Neural progenitor cell (in vitro differentiated cells): ENCODE measurements around the gene MEFV. TPM values are rescaled to one million over a fixed set of nuclear protein-coding genes. Genes with fewer than 3 reads are reported as not detected.
A peak's percentile ranks its signal among the peaks of the same experiment; 100 is the strongest.
"Not testable (repeated sequence)": the region's sequence is repeated elsewhere in the genome, so short reads cannot be mapped to it uniquely, and the experiment has no call there.

Experiments used
- DNase-seq: peaks from one replicate; pipeline ENCODE4 v3.0.0-alpha.2; 2016; ENCODE audit warnings: low spot score
- H2AFZ ChIP-seq: fragments of 200-600 bp; sonication (generic); replicated peaks from 2 replicates; pipeline ENCODE4 v1.6.1; 2016; ENCODE audit warnings: antibody characterized with exemption
- H3F3A ChIP-seq: fragments of 200-600 bp; sonication (generic); 2 replicates; pipeline ENCODE4 v1.6.1; 2016; ENCODE audit warnings: antibody characterized with exemption, low read depth
- H3K27ac ChIP-seq: fragments of 200-600 bp; sonication (generic); 2 replicates; pipeline ENCODE4 v1.5.1; 2016; ENCODE audit warnings: mild to moderate bottlenecking
- H3K27me3 ChIP-seq: fragments of 200-600 bp; sonication (generic); 2 replicates; pipeline ENCODE4 v1.6.1; 2016; ENCODE audit warnings: mild to moderate bottlenecking, moderate library complexity
- H3K36me3 ChIP-seq: fragments of 200-600 bp; sonication (generic); 2 replicates; pipeline ENCODE4 v1.5.1; 2016
- H3K4me1 ChIP-seq: fragments of 200-600 bp; sonication (generic); 2 replicates; pipeline ENCODE4 v1.6.1; 2016; ENCODE audit warnings: mixed run types
- H3K4me2 ChIP-seq: fragments of 200-600 bp; sonication (generic); 2 replicates; pipeline ENCODE4 v1.6.1; 2016
- H3K4me3 ChIP-seq: fragments of 200-600 bp; sonication (generic); 2 replicates; pipeline ENCODE4 v1.5.1; 2016
- H3K79me2 ChIP-seq: fragments of 200-600 bp; sonication (generic); 2 replicates; pipeline ENCODE4 v1.6.1; 2016; ENCODE audit warnings: low read depth
- H3K9ac ChIP-seq: fragments of 200-600 bp; sonication (generic); 2 replicates; pipeline ENCODE4 v1.6.1; 2016
- H3K9me3 ChIP-seq: fragments of 200-600 bp; sonication (generic); 2 replicates; pipeline ENCODE4 v1.5.1; 2016; ENCODE audit warnings: low read depth
- H4K20me1 ChIP-seq: fragments of 200-600 bp; sonication (generic); 2 replicates; pipeline ENCODE4 v1.6.1; 2016; ENCODE audit warnings: low read depth
- H3K27ac Mint-ChIP-seq: 3 replicates; pipeline ENCODE4 v1.8.0; 2021; ENCODE audit warnings: mixed read lengths
- H3K27me3 Mint-ChIP-seq: 2 replicates; pipeline ENCODE4 v1.8.0; 2022; ENCODE audit warnings: low read depth, mild to moderate bottlenecking, inconsistent platforms, moderate library complexity, mixed read lengths; ENCODE audit not compliant: insufficient read depth
- H3K36me3 Mint-ChIP-seq: 3 replicates; pipeline ENCODE4 v1.8.0; 2021; ENCODE audit warnings: mixed read lengths
- H3K4me1 Mint-ChIP-seq: 3 replicates; pipeline ENCODE4 v1.8.0; 2021; ENCODE audit warnings: mixed read lengths
- H3K4me3 Mint-ChIP-seq: 3 replicates; pipeline ENCODE4 v1.8.0; 2021; ENCODE audit warnings: mild to moderate bottlenecking, moderate library complexity, mixed read lengths
- H3K9me3 Mint-ChIP-seq: 3 replicates; pipeline ENCODE4 v1.8.0; 2020; ENCODE audit warnings: mixed read lengths
- CTCF ChIP-seq: fragments of 200-600 bp; sonication (generic); IDR thresholded peaks from 2 replicates; pipeline ENCODE4 v1.5.1; 2017; ENCODE audit warnings: antibody characterized with exemption, mild to moderate bottlenecking
- EZH2 ChIP-seq: fragments of 200-600 bp; sonication (generic); IDR thresholded peaks from 2 replicates; pipeline ENCODE4 v1.6.1; 2017; ENCODE audit warnings: antibody characterized with exemption, mild to moderate bottlenecking, moderate library complexity
- EZH2phosphoT487 ChIP-seq: fragments of 200-600 bp; sonication (generic); IDR thresholded peaks from 2 replicates; pipeline ENCODE4 v1.6.1; 2017; ENCODE audit warnings: antibody characterized with exemption
- total RNA-seq: library from RNA; depleted of rRNA; stranded (reverse); fragments of >200 nt; gene quantifications from 2 replicates; pipeline ENCODE4 v1.2.3, GENCODE V29; 2015; ENCODE audit warnings: low replicate concordance

Gene MEFV
- total RNA-seq, 1 donor from 2014 or later: not detected

- H3K9me3 Mint-ChIP-seq: peaks cover 4% of the 10 kb centered on the region
- no peaks in the 10 kb centered on the region for H3K36me3 ChIP-seq
- no peak overlapping the region for H3K27ac Mint-ChIP-seq
- H3K4me1 ChIP-seq: no peaks in the 10 kb centered on the region
- no peak overlapping the region for H3K9ac ChIP-seq
- H3K36me3 Mint-ChIP-seq: no peaks in the 10 kb centered on the region
- no peak overlapping the region for H3K4me3 ChIP-seq
- H3K4me2 ChIP-seq: no peak overlapping the region
- no peak overlapping the region for H3K27ac ChIP-seq
- no peaks in the 10 kb centered on the region for H3K79me2 ChIP-seq
- H3K4me1 Mint-ChIP-seq: no peaks in the 10 kb centered on the region
- no peak overlapping the region for H3K4me3 Mint-ChIP-seq
- no peaks in the 10 kb centered on the region for H4K20me1 ChIP-seq
- no peak overlapping the region for H2AFZ ChIP-seq
- no peaks in the 10 kb centered on the region for H3F3A ChIP-seq
- H3K9me3 ChIP-seq: no peaks in the 10 kb centered on the region
- peaks cover 18% of the 10 kb centered on the region for H3K27me3 Mint-ChIP-seq
- H3K27me3 ChIP-seq: peaks cover 53% of the 10 kb centered on the region
- TF ChIP-seq EZH2phosphoT487 (no peak), CTCF (no peak), EZH2 (no peak)
- DNase-seq: no peak
Measured at GRCh38 chr16:3198334-3199072, 57.9 kb downstream of the MEFV start.

- not testable (repeated sequence) for DNase-seq, H3F3A ChIP-seq, H3K36me3 Mint-ChIP-seq, H3K4me2 ChIP-seq, H3K9ac ChIP-seq, H3K4me3 Mint-ChIP-seq, H4K20me1 ChIP-seq, H3K79me2 ChIP-seq, H2AFZ ChIP-seq, H3K4me1 ChIP-seq, H3K9me3 ChIP-seq, H3K4me1 Mint-ChIP-seq, H3K36me3 ChIP-seq, H3K4me3 ChIP-seq, H3K27ac Mint-ChIP-seq, H3K9me3 Mint-ChIP-seq, H3K27ac ChIP-seq
- H3K27me3 ChIP-seq: peaks cover 60% of the 10 kb centered on the region
- peaks cover 18% of the 10 kb centered on the region for H3K27me3 Mint-ChIP-seq
Measured at GRCh38 chr16:3197694-3198333, 58.6 kb downstream of the MEFV start.

GRCh38 chr16:3195975-3196374 lies 60.5 kb downstream of the MEFV start:
- H3K9me3 Mint-ChIP-seq: peaks cover 10% of the 10 kb centered on the region
- peaks cover 6% of the 10 kb centered on the region for H3K4me1 Mint-ChIP-seq
- Histone ChIP-seq H3K27ac (no peak overlapping the region), H2AFZ (no peak overlapping the region), H3K9ac (no peak overlapping the region), H3F3A (peaks cover 1% of the 10 kb centered on the region), H3K79me2 (no peaks in the 10 kb centered on the region), H3K27me3 (peaks cover 70% of the 10 kb centered on the region), H3K9me3 (no peaks in the 10 kb centered on the region), H3K4me2 (no peak overlapping the region), H3K4me3 (no peak overlapping the region), H3K36me3 (no peaks in the 10 kb centered on the region), H3K4me1 (no peaks in the 10 kb centered on the region), H4K20me1 (peaks cover 1% of the 10 kb centered on the region)
- H3K36me3 Mint-ChIP-seq: no peaks in the 10 kb centered on the region
- no peak for DNase-seq
- no peak overlapping the region for H3K4me3 Mint-ChIP-seq
- H3K27me3 Mint-ChIP-seq: peaks cover 27% of the 10 kb centered on the region
- TF ChIP-seq EZH2 (no peak), EZH2phosphoT487 (no peak), CTCF (no peak)
- H3K27ac Mint-ChIP-seq: no peak overlapping the region

- Histone ChIP-seq H3K9ac (no peak overlapping the region), H3K27ac (no peak overlapping the region), H3K4me1 (no peaks in the 10 kb centered on the region), H3F3A (peaks cover 9% of the 10 kb centered on the region), H3K4me3 (no peak overlapping the region), H3K79me2 (no peaks in the 10 kb centered on the region), H3K9me3 (no peaks in the 10 kb centered on the region), H3K4me2 (no peak overlapping the region), H3K27me3 (peaks cover 75% of the 10 kb centered on the region), H4K20me1 (peaks cover 8% of the 10 kb centered on the region), H3K36me3 (no peaks in the 10 kb centered on the region), H2AFZ (no peak overlapping the region)
- H3K27me3 Mint-ChIP-seq: peaks cover 39% of the 10 kb centered on the region
- H3K4me3 Mint-ChIP-seq: no peak overlapping the region
- TF ChIP-seq CTCF (no peak), EZH2phosphoT487 (no peak), EZH2 (no peak)
- DNase-seq: no peak
- H3K9me3 Mint-ChIP-seq: peaks cover 9% of the 10 kb centered on the region
- H3K36me3 Mint-ChIP-seq: no peaks in the 10 kb centered on the region
- H3K27ac Mint-ChIP-seq: peak overlapping the region; percentile 5
- peaks cover 14% of the 10 kb centered on the region for H3K4me1 Mint-ChIP-seq
Measured at GRCh38 chr16:3194792-3195191, 61.6 kb downstream of the MEFV start.
